Fibroblast of lung (primary cell): Measurements from ENCODE around the gene EPSTI1. TPM values are rescaled to one million over a fixed set of nuclear protein-coding genes. Genes with fewer than 3 reads are reported as not detected.
A peak's percentile ranks its signal among the peaks of the same experiment; 100 is the strongest.

ENCODE experiments used
- DNase-seq, 2 donors: peaks; one replicate each; pipeline versions ENCODE4 v3.0.0 to v3.0.0-alpha.2; 2010; ENCODE audit warnings: low read depth in 2 of 2
- H2AFZ ChIP-seq: 2 replicates; pipeline ENCODE4 v1.5.1; 2012; ENCODE audit warnings: low read length, control low read depth, inconsistent platforms
- H3K27ac ChIP-seq: 2 replicates; pipeline ENCODE4 v1.5.1; 2011; ENCODE audit warnings: low read length, control low read depth; ENCODE audit not compliant: insufficient read depth
- H3K27me3 ChIP-seq: 2 replicates; pipeline ENCODE4 v1.5.1; 2011; ENCODE audit warnings: mild to moderate bottlenecking, low read length; ENCODE audit not compliant: control insufficient read depth, insufficient read depth
- H3K36me3 ChIP-seq: 2 replicates; pipeline ENCODE4 v1.5.1; 2011; ENCODE audit warnings: low read length; ENCODE audit not compliant: control insufficient read depth, insufficient read depth
- H3K4me1 ChIP-seq: 2 replicates; pipeline ENCODE4 v1.5.1; 2011; ENCODE audit warnings: low read length; ENCODE audit not compliant: control insufficient read depth, insufficient read depth; ENCODE audit errors: extremely low read depth
- H3K4me2 ChIP-seq: 2 replicates; pipeline ENCODE4 v1.5.1; 2011; ENCODE audit warnings: low read length, control low read depth; ENCODE audit not compliant: insufficient read depth; ENCODE audit errors: extremely low read depth
- H3K4me3 ChIP-seq, 4 experiments: fragments of 200-600 bp in 1 of 4; sonication (generic) in 1 of 4; replicated peaks in 1 of 4; 2 replicates each; pipeline ENCODE4 v1.5.1; 2011 to 2016; ENCODE audit warnings: low read length in 4 of 4, low read depth in 3 of 4, mild to moderate bottlenecking in 3 of 4, control low read depth in 2 of 4, inconsistent platforms in 1 of 4, mixed read lengths in 1 of 4; ENCODE audit not compliant: insufficient read depth in 1 of 4; ENCODE audit errors: control extremely low read depth in 1 of 4
- H3K79me2 ChIP-seq: 2 replicates; pipeline ENCODE4 v1.5.1; 2012; ENCODE audit warnings: mild to moderate bottlenecking, low read length, inconsistent platforms; ENCODE audit not compliant: control insufficient read depth, insufficient read depth
- H3K9ac ChIP-seq: 2 replicates; pipeline ENCODE4 v1.5.1; 2011; ENCODE audit warnings: mild to moderate bottlenecking, low read length, control low read depth; ENCODE audit not compliant: insufficient read depth
- H3K9me3 ChIP-seq: 2 replicates; pipeline ENCODE4 v1.5.1; 2012; ENCODE audit warnings: low read depth, low read length; ENCODE audit not compliant: control insufficient read depth, insufficient read depth
- H4K20me1 ChIP-seq: 2 replicates; pipeline ENCODE4 v1.5.1; 2011; ENCODE audit warnings: low read length; ENCODE audit not compliant: control insufficient read depth, insufficient read depth; ENCODE audit errors: extremely low read depth
- EZH2 ChIP-seq: IDR thresholded peaks from 2 replicates; pipeline ENCODE4 v1.5.1; 2012; ENCODE audit warnings: low read length, control low read depth, mild to moderate bottlenecking; ENCODE audit errors: missing control alignments
- polyA plus RNA-seq, 2 donors: library from polyadenylated mRNA; depleted of rRNA in 1 of 2; stranded (reverse) in 1 of 2; unstranded in 1 of 2; fragments of >200 nt; gene quantifications; 2 replicates each; pipeline ENCODE4 v1.2.1, GENCODE V29; 2011 to 2012; ENCODE audit warnings: missing spikeins in 1 of 2
- total RNA-seq: library from RNA; depleted of rRNA; stranded (reverse); fragments of >200 nt; gene quantifications from 2 replicates; pipeline ENCODE4 v1.2.1, GENCODE V29; 2014
- TF ChIP-seq, protein P1 (sequence below), 2 donors: IDR thresholded peaks in 1 of 2; conservative IDR thresholded peaks in 1 of 2; 1 replicate in 1 of 2; 2 replicates in 1 of 2; pipeline ENCODE4 v1.5.1; 2011 to 2012; ENCODE audit warnings: low read length in 2 of 2, control low read depth in 1 of 2, inconsistent platforms in 1 of 2, low read depth in 1 of 2, mild to moderate bottlenecking in 1 of 2

Gene EPSTI1
- total and polyA plus RNA-seq, 2 donors (not counting 1 experiment from before 2014, with no cell fraction given), result 5.6 to 10.9 TPM

DNA sequence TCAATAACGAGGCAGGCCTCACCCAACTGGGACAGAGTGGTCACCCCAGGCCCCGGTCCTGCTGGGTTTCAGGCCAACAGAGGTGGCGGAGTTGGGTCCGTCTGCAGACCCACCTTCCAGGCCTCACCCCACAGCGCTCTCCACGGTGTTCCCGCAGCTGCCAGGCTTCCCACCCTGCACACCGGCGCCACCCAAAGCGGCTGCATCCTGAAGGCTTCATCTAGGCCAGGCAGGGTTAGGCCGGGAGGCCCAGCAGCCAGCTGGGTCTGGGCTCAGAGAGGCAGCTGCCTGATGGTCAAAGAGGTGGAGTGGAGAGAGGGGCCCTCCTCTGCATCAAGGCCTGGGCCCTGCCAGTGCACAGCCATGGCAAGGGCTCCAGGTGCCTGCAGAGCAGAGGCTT, 44.1 kb downstream of the EPSTI1 start:
- H3K9me3 ChIP-seq, result no peaks in the 10 kb centered on the region
- no peak for DNase-seq
- no peak overlapping the region for H3K4me3 ChIP-seq
- H3K4me1 ChIP-seq, result no peaks in the 10 kb centered on the region
- TF ChIP-seq, protein P1, sequence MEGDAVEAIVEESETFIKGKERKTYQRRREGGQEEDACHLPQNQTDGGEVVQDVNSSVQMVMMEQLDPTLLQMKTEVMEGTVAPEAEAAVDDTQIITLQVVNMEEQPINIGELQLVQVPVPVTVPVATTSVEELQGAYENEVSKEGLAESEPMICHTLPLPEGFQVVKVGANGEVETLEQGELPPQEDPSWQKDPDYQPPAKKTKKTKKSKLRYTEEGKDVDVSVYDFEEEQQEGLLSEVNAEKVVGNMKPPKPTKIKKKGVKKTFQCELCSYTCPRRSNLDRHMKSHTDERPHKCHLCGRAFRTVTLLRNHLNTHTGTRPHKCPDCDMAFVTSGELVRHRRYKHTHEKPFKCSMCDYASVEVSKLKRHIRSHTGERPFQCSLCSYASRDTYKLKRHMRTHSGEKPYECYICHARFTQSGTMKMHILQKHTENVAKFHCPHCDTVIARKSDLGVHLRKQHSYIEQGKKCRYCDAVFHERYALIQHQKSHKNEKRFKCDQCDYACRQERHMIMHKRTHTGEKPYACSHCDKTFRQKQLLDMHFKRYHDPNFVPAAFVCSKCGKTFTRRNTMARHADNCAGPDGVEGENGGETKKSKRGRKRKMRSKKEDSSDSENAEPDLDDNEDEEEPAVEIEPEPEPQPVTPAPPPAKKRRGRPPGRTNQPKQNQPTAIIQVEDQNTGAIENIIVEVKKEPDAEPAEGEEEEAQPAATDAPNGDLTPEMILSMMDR (conservative IDR thresholded peaks at IDR 0.05 in 1 of 2, IDR thresholded peaks at IDR 0.05 in 1 of 2; ENCODE audit: low read depth in 1 of 2, low read length in 2 of 2), result no peak
- no peak for TF ChIP-seq EZH2
- H3K36me3 ChIP-seq, result no peaks in the 10 kb centered on the region
- no peak overlapping the region for H2AFZ ChIP-seq
- H3K9ac ChIP-seq, result no peak overlapping the region
- H3K27me3 ChIP-seq, result no peaks in the 10 kb centered on the region
- no peak overlapping the region for H3K27ac ChIP-seq
- H3K79me2 ChIP-seq, result no peaks in the 10 kb centered on the region
- no peaks in the 10 kb centered on the region for H4K20me1 ChIP-seq
- no peak overlapping the region for H3K4me2 ChIP-seq

DNA sequence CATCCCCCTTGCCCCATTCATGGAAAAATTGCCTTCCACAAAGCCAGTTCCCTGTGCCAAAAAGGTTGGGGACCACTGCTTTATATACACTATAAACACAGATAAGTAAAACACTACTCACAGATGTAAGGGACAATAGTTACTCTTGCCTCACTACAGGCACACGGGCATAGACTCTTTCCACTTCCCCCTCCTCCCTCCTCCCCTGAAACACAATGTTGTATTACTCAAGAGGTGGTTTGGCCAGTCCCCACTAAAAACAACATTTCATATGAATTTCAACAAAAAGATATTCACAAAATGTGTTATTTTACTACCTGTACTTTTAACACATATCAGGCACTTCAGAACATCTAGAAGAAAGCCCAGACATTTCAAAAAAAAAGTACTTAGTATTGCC, 45.1 kb downstream of the EPSTI1 start:
- Histone ChIP-seq H3K4me2 (no peak overlapping the region), H3K27me3 (no peaks in the 10 kb centered on the region), H3K4me1 (no peaks in the 10 kb centered on the region), H3K9ac (no peak overlapping the region), H3K27ac (no peak overlapping the region), H2AFZ (no peak overlapping the region), H3K36me3 (no peaks in the 10 kb centered on the region), H3K4me3 (no peak overlapping the region), H3K79me2 (no peaks in the 10 kb centered on the region), H4K20me1 (no peaks in the 10 kb centered on the region), H3K9me3 (no peaks in the 10 kb centered on the region)
- TF ChIP-seq, protein P1 (conservative IDR thresholded peaks at IDR 0.05 in 1 of 2, IDR thresholded peaks at IDR 0.05 in 1 of 2; ENCODE audit: low read depth in 1 of 2, low read length in 2 of 2), result no peak
- peak; percentile 19 to 48 for DNase-seq

DNA sequence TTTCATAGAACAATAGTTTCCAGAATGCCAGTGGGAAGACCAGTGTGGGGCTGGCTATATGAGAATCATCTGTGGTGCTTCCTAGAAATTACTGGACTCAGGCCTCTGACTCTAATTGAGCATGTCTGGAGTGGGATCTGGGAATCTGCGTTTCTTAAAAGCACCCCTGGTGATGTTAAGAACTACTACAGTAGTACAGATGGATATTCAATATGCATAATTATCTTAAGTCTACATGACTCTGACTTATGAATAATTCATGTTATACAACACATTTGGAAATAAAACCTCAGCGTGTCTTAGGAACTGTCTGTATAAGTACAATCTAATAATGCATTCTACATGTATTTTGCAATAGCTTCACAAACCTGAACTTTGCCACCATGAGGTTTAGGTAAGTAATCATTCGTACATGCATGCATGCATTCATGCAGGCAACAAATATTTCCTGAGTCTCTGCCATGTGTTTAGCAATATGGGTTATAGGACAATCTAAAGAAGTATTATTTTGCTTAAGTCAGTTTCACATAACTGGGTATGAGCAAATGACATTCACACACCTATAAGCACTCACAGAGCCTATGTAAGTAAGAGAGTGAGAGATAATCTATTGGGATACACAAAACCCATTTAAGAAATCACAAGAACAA, 62.0 kb downstream of the EPSTI1 start:
- H3K79me2 ChIP-seq, result no peaks in the 10 kb centered on the region
- TF ChIP-seq EZH2, result no peak
- TF ChIP-seq, protein P1 (conservative IDR thresholded peaks at IDR 0.05 in 1 of 2, IDR thresholded peaks at IDR 0.05 in 1 of 2; ENCODE audit: low read depth in 1 of 2, low read length in 2 of 2), result no peak

More for the DNA sequence above, 62.0 kb downstream of the EPSTI1 start:
- no peaks in the 10 kb centered on the region for H4K20me1 ChIP-seq
- H3K9ac ChIP-seq, result no peak overlapping the region
- H3K4me1 ChIP-seq, result no peaks in the 10 kb centered on the region
- H3K4me3 ChIP-seq, result no peak overlapping the region
- H3K27me3 ChIP-seq, result no peaks in the 10 kb centered on the region
- H3K27ac ChIP-seq, result no peak overlapping the region
- no peaks in the 10 kb centered on the region for H3K9me3 ChIP-seq
- H3K4me2 ChIP-seq, result no peak overlapping the region
- no peaks in the 10 kb centered on the region for H3K36me3 ChIP-seq
- H2AFZ ChIP-seq, result no peak overlapping the region
- DNase-seq, result no peak
